Aorta (tissue), 5 donors: ENCODE data around the gene RNU2-1. TPM values are rescaled to one million over a fixed set of nuclear protein-coding genes. Genes with fewer than 3 reads are reported as not detected.

ENCODE experiments used
- ATAC-seq: fragments of 200-7000 bp; cut with Tn5 transposase; one replicate; pipeline ENCODE4 v1.9.1; 2022; ENCODE audit warnings: moderate library complexity; ENCODE audit not compliant: low FRiP score
- DNase-seq, 2 donors: peaks; one replicate each; pipeline ENCODE4 v3.0.0-alpha.2; 2020
- H3K27ac ChIP-seq, 2 donors: one replicate each; pipeline ENCODE4 v1.5.1; 2013; ENCODE audit warnings: low read length in 2 of 2, mild to moderate bottlenecking in 2 of 2, moderate library complexity in 2 of 2, control low read depth in 1 of 2, inconsistent platforms in 1 of 2, low read depth in 1 of 2
- H3K27me3 ChIP-seq, 2 donors: one replicate each; pipeline ENCODE4 v1.6.1; 2013; ENCODE audit warnings: control low read depth in 1 of 2, low read length in 1 of 2, mild to moderate bottlenecking in 1 of 2, moderate library complexity in 1 of 2; ENCODE audit not compliant: insufficient read depth in 2 of 2, control insufficient read depth in 1 of 2
- H3K36me3 ChIP-seq, 2 donors: one replicate each; pipeline ENCODE4 v1.6.1; 2013; ENCODE audit warnings: control low read depth in 1 of 2, low read length in 1 of 2, mild to moderate bottlenecking in 1 of 2; ENCODE audit not compliant: insufficient read depth in 2 of 2, control insufficient read depth in 1 of 2
- H3K4me1 ChIP-seq, 2 donors: one replicate each; pipeline ENCODE4 v1.6.1; 2013; ENCODE audit warnings: low read length in 2 of 2, control low read depth in 1 of 2, mild to moderate bottlenecking in 1 of 2, moderate library complexity in 1 of 2; ENCODE audit not compliant: insufficient read depth in 2 of 2, control insufficient read depth in 1 of 2
- H3K4me3 ChIP-seq, 2 donors: one replicate each; pipeline ENCODE4 v1.5.1; 2013; ENCODE audit warnings: low read length in 2 of 2, control low read depth in 1 of 2, mild to moderate bottlenecking in 1 of 2
- H3K9me3 ChIP-seq: one replicate; pipeline ENCODE4 v1.6.1; 2013; ENCODE audit warnings: mild to moderate bottlenecking, low read length; ENCODE audit not compliant: control insufficient read depth
- WGBS, 2 donors: extraction: QIAGEN DNeasy Blood & Tissue Kit; methylation state at CpG; one replicate each; pipeline ENCODE4 v1.1.7; 2013; 5-methylcytosine and 5-hydroxymethylcytosine counted together
- intact Hi-C, 2 donors: fragments of 100-400 bp; cut with DNase I; formaldehyde crosslinking; loops; one replicate each; pipeline versions ENCODE4 v1.14.2 to v1.15.0; 2022
- polyA plus RNA-seq, 2 donors: library from polyadenylated mRNA; stranded (reverse); fragments of 200-250 nt; gene quantifications; one replicate each; pipeline ENCODE4 v1.2.3, GENCODE V29; 2013
- total RNA-seq, 2 donors: library from RNA; stranded (reverse); fragmentation: NEBNext Ultra II Directional; extraction: Animal tissue kit (Norgen Biotek cat#: 25700); gene quantifications; one replicate each; pipeline ENCODE4 v1.2.1, GENCODE V29; 2021
- donor health status: healthy with polysubstance abuse.
- donor health status: Bipolar disorder and iron deficiency.
- donor health status: DM: no; HTN: no; CAD: no.
- donor health status: DM: no; HTN: no; CAD: no.
- donor health status: DM: yes; HTN: yes; CAD: no.

Gene RNU2-1
- total and polyA plus RNA-seq, 4 donors, result 2,414 to 5,422 TPM; not detected in 2

DNA sequence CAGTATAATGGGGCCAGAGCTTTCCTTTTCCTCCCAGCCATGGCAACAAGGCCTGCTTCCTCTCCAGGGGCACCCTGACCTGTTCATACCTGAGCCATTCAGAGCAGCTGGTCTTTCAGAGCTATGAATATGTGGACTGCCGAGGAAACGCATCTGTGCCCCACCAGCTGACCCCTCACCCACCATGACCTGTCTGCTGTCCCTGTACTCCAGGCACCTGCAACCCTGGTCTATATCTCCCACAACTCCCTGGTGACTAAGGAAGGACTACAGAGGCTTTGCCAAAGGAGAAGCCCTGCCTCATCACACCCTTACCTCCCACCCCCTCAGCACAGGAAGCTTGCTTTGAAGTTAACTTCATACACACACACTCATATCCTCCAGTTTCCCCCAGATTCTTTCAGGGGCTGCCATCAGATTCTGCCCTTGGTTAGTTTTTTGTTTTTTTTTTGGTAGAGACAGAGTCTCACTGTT lies 16.1 kb downstream of the RNU2-1 start:
- Histone ChIP-seq H3K36me3 (no peaks in the 10 kb centered on the region), H3K4me1 (no peaks in the 10 kb centered on the region), H3K27me3 (no peaks in the 10 kb centered on the region), H3K4me3 (no peak overlapping the region), H3K9me3 (no peaks in the 10 kb centered on the region), H3K27ac (no peak overlapping the region)
- DNase-seq, result no peak
- ATAC-seq, result no peak
- intact Hi-C loops, result no loop called here
- WGBS, 2 donors, result 92% methylated on average over 2 of the region's 2 CpGs

DNA sequence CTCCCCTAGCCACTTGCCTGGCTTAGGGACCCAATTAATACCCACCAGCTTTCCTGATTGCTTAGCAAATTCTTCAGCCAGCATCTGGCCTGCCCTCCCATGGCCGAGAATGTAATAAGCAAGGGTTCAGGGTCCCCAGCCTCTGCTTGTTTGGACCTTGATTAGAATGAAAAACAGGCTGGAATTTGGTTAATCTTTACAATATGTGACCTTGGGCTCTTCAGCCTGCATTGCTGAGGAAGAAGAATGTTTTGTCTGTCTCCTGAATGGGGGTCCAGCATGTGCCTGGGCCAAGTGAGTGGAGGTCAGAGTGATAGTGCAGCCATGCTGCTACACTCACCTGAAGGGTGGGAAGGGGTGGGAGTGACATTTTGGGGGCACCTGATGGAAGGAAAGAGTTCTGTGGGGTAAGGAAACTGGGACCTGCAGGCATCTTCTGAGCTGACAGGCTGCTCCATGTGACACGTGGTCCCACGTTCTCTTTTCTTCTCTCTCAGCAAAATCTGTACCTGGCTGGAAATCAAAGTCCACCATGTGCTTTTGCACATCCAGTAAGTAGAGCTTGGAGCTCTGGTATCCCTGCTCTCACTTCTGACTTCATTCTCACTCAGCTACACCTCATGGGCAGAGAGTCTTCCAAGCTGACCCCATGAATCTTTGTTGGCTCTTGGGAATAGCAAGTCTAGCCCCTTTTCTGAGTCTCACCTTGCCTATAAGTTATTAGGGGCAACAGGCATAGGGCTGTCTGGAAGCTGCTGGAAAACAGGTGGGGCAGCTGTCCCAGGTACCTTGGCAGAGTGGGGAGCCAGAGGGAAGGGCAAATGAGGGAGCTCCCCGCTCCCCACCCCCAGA lies 16.8 kb downstream of the RNU2-1 start:
- H3K36me3 ChIP-seq, result no peaks in the 10 kb centered on the region
- no peak for ATAC-seq
- no peaks in the 10 kb centered on the region for H3K9me3 ChIP-seq
- 82 to 90% methylated on average over 4 of the region's 4 CpGs for WGBS, 2 donors
- intact Hi-C loops, result no loop called here
- no peak overlapping the region for H3K4me3 ChIP-seq
- no peak overlapping the region for H3K27ac ChIP-seq
- no peaks in the 10 kb centered on the region for H3K27me3 ChIP-seq
- H3K4me1 ChIP-seq, result no peaks in the 10 kb centered on the region
- DNase-seq, result peak in 1 of 2 donors; percentile 25

DNA sequence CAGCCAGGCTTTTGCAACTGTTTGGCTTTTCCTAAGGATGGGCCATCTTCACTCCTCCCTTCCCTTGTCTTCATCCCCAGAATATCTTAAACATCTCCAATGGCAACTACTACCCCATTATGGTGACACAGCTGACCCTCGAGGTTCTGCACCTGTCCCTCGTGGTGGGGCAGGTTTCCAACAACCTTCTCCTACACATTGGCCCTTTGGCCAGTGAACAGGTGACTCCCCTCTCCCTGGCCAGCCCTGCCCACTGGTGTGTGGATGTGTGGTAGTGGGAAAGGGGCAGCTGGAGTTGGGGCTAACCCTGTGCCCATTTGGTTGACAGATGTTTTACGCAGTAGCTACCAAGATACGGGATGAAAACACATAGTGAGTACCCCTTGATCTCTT lies 17.4 kb downstream of the RNU2-1 start:
- Histone ChIP-seq H3K4me3 (no peak overlapping the region), H3K36me3 (no peaks in the 10 kb centered on the region), H3K27me3 (no peaks in the 10 kb centered on the region), H3K4me1 (no peaks in the 10 kb centered on the region), H3K9me3 (no peaks in the 10 kb centered on the region), H3K27ac (no peak overlapping the region)
- no peak for ATAC-seq
- 87 to 88% methylated on average over 4 of the region's 4 CpGs for WGBS, 2 donors
- intact Hi-C loops, result no loop called here
- DNase-seq, result peak in 1 of 2 donors; percentile 27

DNA sequence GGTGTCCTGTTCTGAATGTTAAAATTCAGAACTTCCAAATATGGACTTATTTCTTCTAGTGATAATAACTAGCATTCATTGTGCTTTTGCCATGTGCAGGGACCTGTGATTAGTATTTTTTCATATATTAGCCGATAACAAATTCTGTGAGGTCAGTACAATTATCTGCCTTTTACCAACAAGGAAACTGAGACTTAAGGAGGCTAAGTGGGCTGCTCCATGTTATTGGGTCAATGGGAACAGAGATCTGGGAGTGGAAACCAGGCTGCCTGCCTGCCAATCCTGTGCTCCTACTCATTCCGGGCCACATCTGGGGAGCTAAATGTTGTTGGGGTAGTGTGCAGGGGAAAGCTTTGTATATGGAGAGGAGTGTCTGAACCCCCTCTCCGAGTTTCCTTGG lies 18.4 kb downstream of the RNU2-1 start:
- H3K27ac ChIP-seq, result no peak overlapping the region
- no peaks in the 10 kb centered on the region for H3K27me3 ChIP-seq
- DNase-seq, result no peak
- no peak overlapping the region for H3K4me3 ChIP-seq
- intact Hi-C loops, result no loop called here
- no peak for ATAC-seq
- H3K36me3 ChIP-seq, result no peaks in the 10 kb centered on the region
- H3K4me1 ChIP-seq, result no peaks in the 10 kb centered on the region
- WGBS, 2 donors, result 93 to 96% methylated on average over 3 of the region's 3 CpGs
- H3K9me3 ChIP-seq, result no peaks in the 10 kb centered on the region

DNA sequence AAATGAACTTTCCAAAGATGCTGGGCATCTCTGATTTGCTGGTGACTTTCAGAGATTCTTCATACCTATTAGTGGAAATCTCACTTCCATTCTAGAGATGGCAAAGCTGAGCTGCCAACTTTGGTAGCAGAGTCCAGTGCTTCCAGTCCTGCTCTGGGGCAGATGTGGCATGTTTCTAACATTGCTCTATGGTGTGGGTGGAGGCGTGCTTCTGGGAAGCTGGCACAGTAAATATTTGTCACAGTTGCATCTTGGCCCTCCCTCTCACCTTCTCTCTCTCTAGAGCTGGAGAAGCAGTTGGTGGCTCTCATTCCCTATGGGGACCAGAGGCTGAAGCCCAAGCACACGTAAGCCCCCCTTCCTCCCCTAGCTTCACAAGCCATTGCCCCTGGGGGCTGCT lies 20.2 kb downstream of the RNU2-1 start:
- no peak for DNase-seq
- WGBS, 2 donors, result 83 to 84% methylated on average over 2 of the region's 2 CpGs

DNA sequence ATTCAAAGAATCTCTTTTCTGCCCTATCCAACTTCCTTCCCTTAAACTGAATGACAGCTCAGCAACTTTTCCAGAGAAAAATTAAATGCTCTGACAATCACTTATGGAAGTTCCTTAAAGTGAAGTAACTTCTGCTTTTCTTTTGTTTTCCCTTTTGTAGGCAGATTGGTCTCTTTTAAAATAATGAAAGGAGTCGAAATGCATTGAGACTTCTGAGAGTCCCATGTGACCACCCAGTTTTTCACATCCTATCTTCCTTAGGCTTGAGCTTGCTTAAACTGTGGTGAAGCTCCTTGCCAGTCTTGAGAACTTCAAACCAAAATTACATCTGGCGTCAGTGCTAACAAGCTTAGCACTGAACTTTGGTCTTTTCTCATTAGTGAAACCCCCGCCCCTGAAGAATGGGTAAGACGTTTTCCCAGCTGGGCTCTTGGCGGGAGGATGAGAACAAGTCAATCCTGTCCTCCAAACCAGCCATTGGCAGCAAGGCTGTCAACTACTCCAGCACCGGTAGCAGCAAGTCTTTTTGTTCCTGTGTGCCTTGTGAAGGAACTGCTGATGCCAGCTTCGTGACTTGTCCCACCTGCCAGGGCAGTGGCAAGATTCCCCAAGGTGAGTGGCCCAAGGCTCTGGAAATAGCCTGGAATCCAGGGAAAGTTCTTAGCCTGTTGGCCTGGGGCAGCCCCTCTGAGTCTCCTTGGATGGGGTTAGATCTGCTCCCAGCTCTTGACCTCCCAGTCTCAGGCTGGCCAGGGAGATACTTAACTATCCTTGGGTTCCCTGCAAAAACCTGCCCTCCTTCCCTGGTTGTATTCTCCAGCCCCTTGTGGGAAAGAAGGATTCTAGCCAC lies 20.9 kb downstream of the RNU2-1 start:
- Histone ChIP-seq H3K27ac (no peak overlapping the region), H3K4me3 (peak overlapping the region; percentile 15 to 87), H3K36me3 (peaks cover 0 to 2% of the 10 kb centered on the region in 2 donors), H3K27me3 (no peaks in the 10 kb centered on the region), H3K9me3 (no peaks in the 10 kb centered on the region), H3K4me1 (no peaks in the 10 kb centered on the region)
- WGBS, 2 donors, result 46 to 47% methylated on average over 7 of the region's 7 CpGs
- intact Hi-C loops, result loop anchor here in 1 of 2 donors (5.0 kb wide), 2 partner anchors 36 to 191 kb away; partner anchors contain the start of gene VAT1
- no peak for DNase-seq
- no peak for ATAC-seq

More for the DNA sequence above, 20.2 kb downstream of the RNU2-1 start:
- intact Hi-C loops, result loop anchor here in 1 of 2 donors (5.0 kb wide), 2 partner anchors 36 to 191 kb away; partner anchors contain the start of gene VAT1
- H3K36me3 ChIP-seq, result peaks cover 0 to 2% of the 10 kb centered on the region in 2 donors
- no peak for ATAC-seq
- no peak overlapping the region for H3K4me3 ChIP-seq
- H3K27me3 ChIP-seq, result no peaks in the 10 kb centered on the region
- H3K9me3 ChIP-seq, result no peaks in the 10 kb centered on the region
- no peaks in the 10 kb centered on the region for H3K4me1 ChIP-seq
- no peak overlapping the region for H3K27ac ChIP-seq

DNA sequence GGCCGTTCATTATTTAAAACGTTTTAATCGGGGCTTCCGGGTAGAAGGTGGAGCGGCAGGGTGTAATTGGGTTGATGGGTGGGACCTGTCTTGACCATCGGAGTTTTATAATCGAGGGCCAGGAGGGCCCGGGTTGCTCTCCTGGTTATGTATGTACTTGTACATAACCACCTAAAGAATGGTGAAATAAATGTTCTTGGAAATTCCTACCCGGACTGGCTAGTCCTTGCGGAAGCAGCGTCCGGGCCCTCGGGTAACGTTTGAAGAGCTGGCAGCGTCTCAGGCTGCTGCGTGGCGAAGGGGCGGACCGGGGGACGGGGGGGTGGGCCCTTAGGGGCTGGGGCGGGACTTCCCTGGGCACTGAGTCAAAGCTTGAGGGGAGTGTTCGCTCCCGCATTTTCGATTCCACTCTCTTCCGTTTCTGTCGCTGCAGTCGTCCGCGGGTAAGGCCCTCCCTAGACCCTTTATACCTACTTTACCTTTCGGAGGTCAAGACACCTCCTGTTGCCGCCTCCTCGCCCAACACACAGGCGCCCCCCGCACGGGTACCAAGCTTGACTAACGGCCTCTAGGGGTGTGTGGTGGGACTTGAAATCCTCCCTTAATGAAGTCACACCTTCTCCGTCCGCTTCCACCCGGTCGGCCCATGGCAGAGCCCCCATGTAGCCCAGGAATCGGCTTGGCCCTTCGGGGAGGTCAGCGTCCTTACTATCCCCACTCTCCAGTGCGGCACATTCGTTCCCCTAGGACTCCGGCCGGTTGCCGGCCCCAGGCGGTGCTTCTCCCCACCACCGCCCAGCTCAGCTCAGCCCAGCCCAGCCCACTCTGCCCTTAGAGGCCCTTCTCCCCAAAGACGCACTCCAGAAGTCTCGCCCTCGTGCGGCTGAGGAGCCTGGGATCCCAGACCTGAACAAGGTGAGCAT lies 22.0 kb downstream of the RNU2-1 start, which contains the start of gene TMEM106A:
TMEM106A (plus strand) TSS at position 396 of the 923 bp plus-strand sequence. CDS start 1,167 bp downstream, outside the sequence.
- Histone ChIP-seq H3K36me3 (peaks cover 4% of the 10 kb centered on the region in 2 donors), H3K9me3 (no peaks in the 10 kb centered on the region), H3K27ac (peak within 1 kb of the TSS; percentile 69 to 70), H3K4me3 (peak within 1 kb of the TSS; percentile 43 to 87), H3K4me1 (no peaks in the 10 kb centered on the region), H3K27me3 (no peaks in the 10 kb centered on the region)
- intact Hi-C loops, result loop anchor here in 1 of 2 donors (5.0 kb wide), 2 partner anchors 34 to 189 kb away; partner anchors contain the start of gene VAT1
- DNase-seq (peak; percentile 90 to 94), ATAC-seq (peak; percentile 88)
- 0 to 1% methylated on average over 54 of the region's 54 CpGs for WGBS, 2 donors

DNA sequence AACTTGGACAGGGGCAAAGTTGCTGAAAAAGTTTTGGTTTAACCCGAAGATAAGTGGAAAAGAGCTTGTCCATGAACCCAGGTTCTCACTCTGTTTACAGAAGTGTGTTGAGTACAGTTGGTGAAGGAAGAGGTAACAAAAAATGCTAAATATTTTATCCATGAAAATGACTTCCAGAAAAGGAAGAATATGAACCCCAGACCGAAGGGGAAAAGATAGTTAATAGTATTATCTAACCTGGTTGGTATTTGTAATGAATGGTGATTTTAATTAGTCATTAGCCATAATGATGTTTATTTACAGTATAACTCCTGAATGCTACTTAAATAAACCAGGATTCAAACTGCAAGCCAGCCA lies 22.7 kb downstream of the RNU2-1 start:
- Histone ChIP-seq H3K9me3 (no peaks in the 10 kb centered on the region), H3K27ac (peak overlapping the region; percentile 60 to 70), H3K4me1 (no peaks in the 10 kb centered on the region), H3K36me3 (peaks cover 4% of the 10 kb centered on the region in 2 donors), H3K27me3 (no peaks in the 10 kb centered on the region), H3K4me3 (peak overlapping the region; percentile 2 to 87)
- WGBS, 2 donors, result 12 to 13% methylated on average over 2 of the region's 2 CpGs
- intact Hi-C loops, result loop anchor here in 1 of 2 donors (5.0 kb wide), 2 partner anchors 34 to 189 kb away; partner anchors contain the start of gene VAT1
- no peak for DNase-seq
- ATAC-seq, result no peak
